ENCODE data around the gene NOX1. TPM values are rescaled to one million over a fixed set of nuclear protein-coding genes. Genes with fewer than 3 reads are reported as not detected.
A peak's percentile ranks its signal among the peaks of the same experiment; 100 is the strongest.

NOX1 gene
- total RNA-seq, 1 experiment from 2014 or later: not detected

GRCh38 chrX:100830143-100830542, 44.0 kb downstream of the NOX1 start:
- H3K36me3 ChIP-seq (ENCODE audit: insufficient read depth, low read length, poor library complexity, severe bottlenecking): peaks cover 14% of the 10 kb centered on the region
- ChIA-PET POLR2A (ENCODE audit: low non-redundant PET) (no interaction called here), CTCF (no interaction called here)
- no TSS peak for BruUV-seq (replicated peaks)
- no peak overlapping the region for H3K27ac ChIP-seq (ENCODE audit: low read depth, low read length, poor library complexity, severe bottlenecking)
- no peaks in the 10 kb centered on the region for H3K27me3 ChIP-seq (replicated peaks; ENCODE audit: insufficient read depth, low read depth, low read length, poor library complexity)
- no peak for DNase-seq (ENCODE audit: low spot score)
- TF ChIP-seq EZH2 (IDR thresholded peaks at IDR 0.05; ENCODE audit: borderline replicate concordance, low read depth, low read length, poor library complexity, severe bottlenecking) (no peak), CTCF (conservative IDR thresholded peaks at IDR 0.05; ENCODE audit: low read depth, low read length) (no peak)
- no peak overlapping the region for H3K4me3 ChIP-seq (ENCODE audit: low read depth, low read length, poor library complexity, severe bottlenecking)
- no peaks in the 10 kb centered on the region for H3K9me3 ChIP-seq (ENCODE audit: low read depth, low read length, poor library complexity, severe bottlenecking)
- intact Hi-C loops (cut with micrococcal nuclease; ENCODE audit: unreplicated experiment): no loop called here
- no peaks in the 10 kb centered on the region for H3K4me1 ChIP-seq (ENCODE audit: insufficient read depth, low read length, poor library complexity, severe bottlenecking)

GRCh38 chrX:100829730-100830129, 44.4 kb downstream of the NOX1 start:
- BruUV-seq (replicated peaks): no TSS peak
- no peaks in the 10 kb centered on the region for H3K9me3 ChIP-seq (ENCODE audit: low read depth, low read length, poor library complexity, severe bottlenecking)
- H3K27ac ChIP-seq (ENCODE audit: low read depth, low read length, poor library complexity, severe bottlenecking): no peak overlapping the region
- TF ChIP-seq EZH2 (IDR thresholded peaks at IDR 0.05; ENCODE audit: borderline replicate concordance, low read depth, low read length, poor library complexity, severe bottlenecking) (no peak), CTCF (conservative IDR thresholded peaks at IDR 0.05; ENCODE audit: low read depth, low read length) (no peak)
- H3K27me3 ChIP-seq (replicated peaks; ENCODE audit: insufficient read depth, low read depth, low read length, poor library complexity): no peaks in the 10 kb centered on the region
- peaks cover 14% of the 10 kb centered on the region for H3K36me3 ChIP-seq (ENCODE audit: insufficient read depth, low read length, poor library complexity, severe bottlenecking)
- intact Hi-C loops (cut with micrococcal nuclease; ENCODE audit: unreplicated experiment): no loop called here
- H3K4me1 ChIP-seq (ENCODE audit: insufficient read depth, low read length, poor library complexity, severe bottlenecking): no peaks in the 10 kb centered on the region
- peak; percentile 50 for DNase-seq (ENCODE audit: low spot score)
- no peak overlapping the region for H3K4me3 ChIP-seq (ENCODE audit: low read depth, low read length, poor library complexity, severe bottlenecking)
- CTCF ChIA-PET: no interaction called here
- POLR2A ChIA-PET (ENCODE audit: low non-redundant PET): no interaction called here

- CTCF ChIA-PET: no interaction called here
- intact Hi-C loops (cut with micrococcal nuclease; ENCODE audit: unreplicated experiment): no loop called here
- POLR2A ChIA-PET (ENCODE audit: low non-redundant PET): no interaction called here
These were observed 54.1 kb downstream of the NOX1 start, which contains the start of gene CSTF2 for GRCh38 chrX:100819837-100820666. TSS of gene CSTF2 (plus strand) at chrX:100820391. CDS start at chrX:100820417, 26 bp downstream.

More at GRCh38 chrX:100819837-100820666, 54.1 kb downstream of the NOX1 start, which contains the start of gene CSTF2:
- peaks cover 14% of the 10 kb centered on the region for H3K27me3 ChIP-seq (replicated peaks; ENCODE audit: insufficient read depth, low read depth, low read length, poor library complexity)
- DNase-seq (ENCODE audit: low spot score): peak; percentile 90
- TF ChIP-seq EZH2 (IDR thresholded peaks at IDR 0.05; ENCODE audit: borderline replicate concordance, low read depth, low read length, poor library complexity, severe bottlenecking) (no peak), CTCF (conservative IDR thresholded peaks at IDR 0.05; ENCODE audit: low read depth, low read length) (0 out of 2 replicates have a peak, but pooled peaks have one; percentile 23)
- peak within 1 kb of the TSS; percentile 62 for H3K4me3 ChIP-seq (ENCODE audit: low read depth, low read length, poor library complexity, severe bottlenecking)
- H3K27ac ChIP-seq (ENCODE audit: low read depth, low read length, poor library complexity, severe bottlenecking): peak within 1 kb of the TSS; percentile 66
- no peaks in the 10 kb centered on the region for H3K4me1 ChIP-seq (ENCODE audit: insufficient read depth, low read length, poor library complexity, severe bottlenecking)
- no peaks in the 10 kb centered on the region for H3K9me3 ChIP-seq (ENCODE audit: low read depth, low read length, poor library complexity, severe bottlenecking)
- H3K36me3 ChIP-seq (ENCODE audit: insufficient read depth, low read length, poor library complexity, severe bottlenecking): peaks cover 11% of the 10 kb centered on the region
- no TSS peak for BruUV-seq (replicated peaks)

Measured in A673 (cell line).